NCI-H2227 (cell line): Measurements from ENCODE around the gene TPM2.

Experiments used
- DNase-seq: peaks from one replicate; lab custom pipeline; 2025; ENCODE audit not compliant: unreplicated experiment; lab: John Stamatoyannopoulos, UW

Gene TPM2

DNA sequence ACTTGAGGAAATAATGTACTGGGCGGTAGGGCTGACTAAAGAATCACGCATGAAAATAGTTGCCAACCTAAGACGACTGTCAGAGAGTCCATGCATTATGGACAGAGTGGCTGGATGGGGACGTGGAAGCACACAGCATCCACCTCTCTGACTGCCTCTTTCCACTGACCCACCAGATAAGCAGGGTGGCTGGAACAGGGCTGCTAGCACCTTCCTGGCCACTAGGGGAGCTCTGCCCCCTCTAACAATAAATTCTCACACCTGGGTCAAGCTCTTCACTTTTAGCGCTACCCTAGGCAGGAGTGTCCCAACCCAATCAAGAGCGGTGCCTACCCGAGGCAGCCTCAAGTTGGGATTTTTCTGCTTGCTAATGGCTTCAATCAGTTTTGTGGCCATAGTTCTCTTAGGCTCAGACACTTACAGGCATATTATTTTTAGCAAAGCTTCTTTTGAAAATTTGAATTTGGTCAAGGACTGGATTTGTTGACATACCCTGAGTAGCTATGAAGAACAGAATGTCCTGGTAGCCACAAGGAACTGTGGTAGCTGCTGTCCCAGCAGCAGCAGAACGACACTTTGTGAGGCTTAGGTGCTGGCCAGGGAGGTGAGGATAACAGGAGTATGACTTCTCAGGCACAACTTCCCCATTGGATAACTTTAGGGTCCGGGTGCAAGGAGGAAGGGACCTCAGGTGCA lies 6.9 kb upstream of the TPM2 start:
- DNase-seq: peak; percentile 21

DNA sequence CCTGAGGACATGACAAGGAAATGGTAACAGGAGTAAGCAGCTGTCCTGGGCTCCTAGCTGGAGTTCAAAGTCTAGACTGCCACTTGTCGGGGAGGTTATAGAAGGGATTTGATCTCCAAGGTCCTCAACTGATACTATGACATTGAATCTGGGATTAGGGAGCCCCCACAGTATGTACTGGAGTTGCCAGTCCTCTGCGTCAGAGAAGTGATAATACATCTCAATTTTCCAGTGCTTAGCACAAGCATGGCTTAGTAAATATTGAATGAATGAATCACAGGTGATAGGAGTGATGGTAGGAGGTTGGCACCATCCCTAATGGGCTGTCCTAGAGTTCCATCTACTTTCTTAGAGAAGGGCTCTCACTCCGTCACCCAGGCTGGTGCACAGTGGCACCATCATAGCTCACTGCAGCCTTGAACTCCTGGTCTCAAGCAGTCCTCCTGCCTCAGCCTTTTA lies 6.2 kb upstream of the TPM2 start:
- no peak for DNase-seq

DNA sequence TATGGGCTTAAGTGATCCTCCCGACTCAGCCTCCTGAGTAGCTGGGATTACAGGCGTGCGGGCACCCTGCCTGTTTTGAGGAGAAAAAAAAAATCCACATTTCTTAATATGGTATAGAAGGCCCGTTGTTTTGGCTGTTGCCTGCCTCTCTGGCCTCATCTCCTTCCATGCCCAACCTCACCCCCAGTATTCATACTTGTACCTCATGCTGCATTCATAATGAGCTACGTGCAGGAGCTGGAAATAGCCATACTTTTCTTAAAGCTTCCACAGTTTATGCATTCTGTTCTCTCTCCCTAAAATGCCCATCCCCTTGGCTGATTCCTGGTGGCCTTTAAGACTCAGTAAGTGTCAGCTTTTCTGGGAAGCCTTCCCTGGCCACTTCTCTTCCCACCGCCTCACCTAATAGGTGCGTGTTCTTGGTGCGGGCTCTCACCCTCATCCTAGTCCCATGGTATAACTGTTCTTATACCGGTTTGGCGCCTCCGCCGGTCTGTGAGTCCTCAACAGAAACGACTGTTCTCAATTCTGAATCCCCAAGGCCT lies 2.1 kb upstream of the TPM2 start:
- DNase-seq: no peak

DNA sequence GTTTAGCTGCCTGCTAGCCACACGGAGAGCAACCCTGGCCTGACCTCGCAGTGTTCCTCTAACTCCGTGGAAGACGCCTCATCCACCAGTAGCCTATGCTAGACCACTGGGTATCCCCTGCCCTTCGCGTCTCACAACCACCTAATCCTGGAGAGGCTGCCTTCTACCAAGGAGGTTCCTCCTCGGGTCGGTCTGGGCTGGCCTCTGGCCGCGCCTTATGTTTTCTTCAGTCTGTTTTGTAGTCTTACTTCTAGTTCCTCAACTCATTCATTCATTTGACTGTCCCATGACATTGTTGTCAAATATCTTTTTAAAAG lies 1.6 kb upstream of the TPM2 start:
- no peak for DNase-seq

DNA sequence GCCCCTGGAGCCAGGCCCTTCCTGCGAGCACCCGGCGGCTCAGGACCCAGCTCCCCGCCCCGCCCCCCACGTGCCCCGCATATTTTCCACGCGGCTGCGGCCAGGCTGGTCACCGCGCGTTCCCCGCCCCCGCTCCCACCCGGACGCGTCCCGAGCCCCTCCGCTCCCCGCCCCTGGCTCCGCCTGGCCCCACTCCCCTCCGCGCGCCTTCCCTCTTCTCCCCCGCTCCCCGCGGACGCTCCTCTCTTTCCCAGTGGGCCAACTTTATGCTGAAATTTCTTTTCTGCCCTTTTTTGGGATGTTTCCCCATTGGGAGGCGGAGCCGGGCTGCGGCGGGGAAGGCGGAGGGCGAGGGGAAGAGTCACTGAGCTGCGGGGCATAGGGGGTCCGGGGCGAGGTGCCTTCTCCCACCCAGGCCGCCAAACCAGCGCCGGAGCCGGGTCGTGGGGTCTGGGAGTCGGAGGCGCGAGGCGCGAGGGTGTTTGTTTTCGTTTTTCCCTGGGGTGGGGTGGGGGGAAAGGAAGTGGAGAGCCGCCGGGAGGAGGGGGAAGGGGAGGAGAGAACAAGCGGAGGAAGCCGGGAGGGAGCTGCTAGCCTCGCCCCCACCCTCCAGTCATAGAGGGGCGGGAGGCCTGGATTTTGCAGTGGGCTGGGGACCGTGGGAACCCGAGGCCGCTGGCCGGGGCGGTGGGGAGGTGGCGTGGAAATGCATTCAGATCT lies 1.0 kb upstream of the TPM2 start:
- peak; percentile 49 for DNase-seq

DNA sequence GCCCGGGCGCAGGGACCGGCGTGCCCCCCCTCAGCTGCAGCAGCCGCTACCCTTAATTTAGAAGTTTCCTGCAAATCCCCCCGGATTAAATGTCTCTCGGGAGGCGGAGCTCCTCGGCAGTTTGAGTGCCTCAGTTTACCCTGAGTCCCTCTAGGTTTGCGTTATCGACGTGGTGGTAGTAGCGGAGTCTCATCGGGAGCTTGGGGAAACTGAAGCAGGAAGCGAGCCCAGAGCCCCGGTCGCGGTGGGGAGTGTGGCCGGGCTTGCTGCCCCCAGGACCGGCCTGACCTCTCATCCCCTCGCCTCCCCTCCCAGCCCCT lies 529 bp upstream of the TPM2 start:
- no peak for DNase-seq

DNA sequence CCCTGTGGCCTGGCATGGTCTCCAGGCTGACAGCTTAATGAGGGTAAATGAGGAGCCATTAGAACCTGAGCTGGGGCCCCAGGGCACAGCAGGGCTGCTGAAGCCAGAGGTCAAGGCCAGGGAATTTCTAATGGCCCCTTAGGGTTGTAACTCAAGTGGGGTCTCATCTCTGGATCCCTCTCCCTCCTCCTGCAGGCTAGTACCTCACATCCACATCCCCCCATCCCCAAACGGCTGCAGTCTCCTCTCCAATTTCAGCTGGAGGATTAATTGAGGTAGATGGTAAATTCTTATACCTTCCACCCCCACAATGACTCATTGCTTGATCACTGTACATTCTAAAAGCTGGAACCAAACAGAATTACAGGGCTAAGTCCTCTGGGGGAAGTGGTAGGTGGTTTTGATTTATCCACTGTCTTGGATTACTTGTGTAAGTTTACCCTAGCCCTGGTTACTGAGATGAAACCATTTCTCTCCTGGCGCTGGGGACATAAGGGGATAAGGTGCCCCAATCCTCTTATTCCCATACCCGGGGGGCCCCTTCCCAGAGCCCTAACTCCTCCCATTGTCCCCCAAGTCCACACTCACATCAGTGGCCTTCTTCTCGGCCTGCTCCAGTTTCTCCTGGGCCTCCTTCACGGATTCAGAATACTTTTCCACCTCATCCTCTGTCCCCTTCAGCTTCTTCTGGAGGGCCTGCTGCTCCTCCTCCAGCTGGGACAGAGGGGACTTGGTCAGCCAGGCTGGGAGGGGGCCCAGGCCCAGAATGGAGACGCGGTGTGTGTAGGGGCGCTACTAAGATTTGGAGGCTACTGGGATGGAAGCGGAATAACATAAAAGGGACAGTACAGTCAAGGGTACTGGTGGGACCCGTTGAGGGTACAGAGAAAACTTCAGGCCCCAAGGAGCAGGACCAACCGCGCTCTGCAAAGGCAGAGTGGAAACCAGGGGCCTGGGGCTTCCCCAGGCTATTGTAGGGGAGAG lies 875 bp downstream of the TPM2 start:
- no peak for DNase-seq

DNA sequence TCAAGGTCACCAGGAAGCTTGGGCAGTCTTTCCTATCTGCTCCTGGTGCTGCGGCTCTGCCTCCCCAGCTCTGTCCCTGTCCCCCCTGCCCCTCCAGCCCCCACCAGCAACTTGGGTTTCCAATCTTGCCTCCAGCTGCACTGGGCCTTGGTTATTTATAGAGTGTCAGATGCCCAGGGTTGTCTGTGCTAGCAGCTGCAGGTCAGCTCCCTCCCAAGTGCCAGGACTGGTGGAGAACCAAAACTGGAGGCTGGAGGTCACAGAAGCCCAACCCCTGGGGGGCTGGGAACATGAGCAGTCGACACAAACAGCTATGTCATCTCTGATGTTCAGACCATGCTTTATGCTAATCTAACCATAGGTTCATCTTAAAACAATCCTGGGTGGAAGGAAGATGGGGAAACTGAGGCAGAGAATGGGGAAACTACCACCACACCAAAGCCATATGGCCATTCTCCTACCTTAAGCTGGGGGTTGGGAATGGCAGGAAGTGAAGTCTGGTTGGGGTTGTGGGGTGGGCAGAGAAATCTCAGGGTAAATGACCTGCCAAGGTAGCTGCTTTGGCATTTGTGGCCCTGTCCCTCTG lies 1.7 kb downstream of the TPM2 start:
- DNase-seq: no peak

DNA sequence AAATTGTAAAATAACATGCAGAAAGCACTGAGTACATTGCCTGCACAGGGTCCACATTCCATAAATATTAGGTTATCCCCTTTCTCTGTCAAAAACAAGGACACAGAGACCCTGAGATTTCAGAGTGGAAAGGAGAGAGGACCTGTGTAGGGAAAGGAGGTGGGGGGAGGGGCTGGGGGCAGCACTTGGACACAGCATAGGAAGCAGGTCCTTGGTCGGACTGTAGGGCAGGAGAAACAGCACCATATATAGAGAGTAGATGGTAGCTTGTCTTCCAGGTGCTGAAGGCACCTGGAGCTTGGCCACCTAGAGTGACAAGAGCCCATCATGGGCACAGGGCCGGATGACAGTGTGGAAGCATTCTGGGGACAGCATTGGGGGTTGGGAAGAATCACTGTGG lies 2.4 kb downstream of the TPM2 start:
- no peak for DNase-seq

DNA sequence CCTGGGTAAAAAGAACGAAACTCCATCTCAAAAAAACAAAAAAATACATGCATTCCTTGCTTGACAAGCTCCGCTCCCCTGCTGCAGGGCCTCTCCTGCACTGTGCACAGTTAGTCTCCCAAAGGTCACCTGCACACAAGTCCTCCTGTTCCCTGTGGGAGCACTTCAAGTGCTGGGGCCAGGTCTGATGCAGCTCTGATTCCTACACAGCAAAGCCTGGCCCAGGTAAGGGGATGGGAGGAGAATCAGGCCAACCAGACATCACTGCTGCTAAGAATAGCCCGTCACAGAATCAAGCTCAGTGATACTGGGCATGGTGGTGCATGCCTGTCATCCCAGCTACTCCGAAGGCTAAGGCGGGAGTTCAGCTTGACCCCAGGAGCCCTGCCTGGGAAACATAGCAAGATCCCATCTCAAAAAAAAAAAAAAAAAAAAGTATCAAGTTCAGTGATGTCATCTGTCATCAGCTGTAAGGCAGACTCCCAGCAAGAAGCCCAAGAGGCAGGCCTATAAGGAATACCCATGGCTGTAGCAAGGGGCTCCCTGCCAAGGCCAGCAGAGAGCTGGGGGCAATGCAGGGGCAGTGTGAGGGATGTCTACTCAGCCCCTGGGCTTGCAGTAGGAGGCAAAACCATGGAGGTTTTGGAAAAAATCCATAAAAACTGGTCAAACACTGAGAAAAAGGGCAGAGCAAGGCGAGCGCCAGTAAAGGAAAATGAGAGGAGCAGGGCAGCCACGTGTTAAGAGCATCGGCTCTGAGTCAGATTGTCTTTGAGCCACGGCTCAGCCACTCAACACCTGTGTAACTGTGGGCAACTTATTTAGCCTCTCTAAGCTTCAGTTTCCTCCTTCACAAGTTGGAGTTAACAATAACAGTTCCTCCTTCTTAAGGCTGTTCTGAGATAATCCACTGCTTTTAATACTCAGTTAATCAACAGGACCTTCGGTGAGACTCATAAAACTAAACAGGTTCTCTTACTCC lies 3.2 kb downstream of the TPM2 start:
- no peak for DNase-seq

DNA sequence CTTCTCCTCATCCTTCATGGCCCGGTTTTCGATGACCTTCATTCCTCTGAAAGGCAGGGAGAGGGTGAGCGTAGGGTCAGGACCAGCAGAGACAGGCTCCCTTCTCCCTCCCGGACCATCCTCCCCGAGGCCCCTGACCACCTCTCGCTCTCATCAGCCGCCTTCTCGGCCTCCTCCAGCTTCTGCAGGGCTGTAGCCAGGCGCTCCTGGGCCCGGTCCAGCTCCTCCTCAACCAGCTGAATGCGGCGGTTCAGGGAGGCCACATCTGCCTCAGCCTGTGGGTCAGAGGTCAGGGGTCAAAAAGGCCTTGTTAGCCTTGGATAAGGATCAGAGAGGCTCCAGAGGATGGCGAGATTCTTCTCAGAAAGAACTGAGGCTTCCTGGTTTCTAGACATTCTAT lies 4.2 kb downstream of the TPM2 start:
- no peak for DNase-seq

DNA sequence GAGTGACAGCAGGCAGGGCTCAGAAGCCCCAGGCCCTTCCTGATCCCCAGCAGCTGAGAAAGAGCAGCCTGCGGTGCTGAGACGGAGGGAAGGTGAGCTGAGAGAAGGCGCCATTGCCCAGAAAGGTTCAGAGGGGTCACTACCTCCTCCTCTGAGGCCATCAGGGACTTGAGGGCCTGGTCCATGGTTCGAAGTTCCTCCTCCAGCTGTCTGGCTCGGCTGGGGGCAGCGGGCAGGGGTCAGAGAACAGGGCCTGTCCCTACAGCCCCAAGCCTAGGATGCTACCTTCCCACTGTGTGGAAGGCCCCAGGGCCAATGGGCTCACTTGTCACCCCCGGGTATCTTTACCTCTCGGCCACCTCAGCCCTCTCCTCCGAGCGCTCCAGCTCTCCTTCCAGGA lies 4.8 kb downstream of the TPM2 start:
- no peak for DNase-seq

DNA sequence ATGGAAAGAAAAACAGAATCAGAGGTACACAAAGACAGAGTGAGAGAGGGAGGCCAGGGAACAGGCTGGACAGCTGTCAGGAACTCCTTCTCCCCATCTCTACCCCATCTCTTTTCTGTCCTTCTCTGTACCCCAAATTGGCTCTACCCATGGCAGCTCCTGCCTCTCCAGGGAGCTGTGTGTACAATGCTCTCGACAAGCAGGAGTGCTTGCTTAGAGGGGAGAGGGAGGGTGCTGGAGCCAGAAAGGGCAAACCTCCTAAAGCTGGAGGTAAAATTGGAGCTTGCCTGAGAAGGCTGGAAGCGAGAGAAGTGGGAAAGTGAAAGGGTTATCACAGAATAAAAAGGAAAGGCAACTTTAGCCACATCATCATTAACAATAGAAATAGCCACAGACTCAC lies 6.4 kb downstream of the TPM2 start:
- no peak for DNase-seq

DNA sequence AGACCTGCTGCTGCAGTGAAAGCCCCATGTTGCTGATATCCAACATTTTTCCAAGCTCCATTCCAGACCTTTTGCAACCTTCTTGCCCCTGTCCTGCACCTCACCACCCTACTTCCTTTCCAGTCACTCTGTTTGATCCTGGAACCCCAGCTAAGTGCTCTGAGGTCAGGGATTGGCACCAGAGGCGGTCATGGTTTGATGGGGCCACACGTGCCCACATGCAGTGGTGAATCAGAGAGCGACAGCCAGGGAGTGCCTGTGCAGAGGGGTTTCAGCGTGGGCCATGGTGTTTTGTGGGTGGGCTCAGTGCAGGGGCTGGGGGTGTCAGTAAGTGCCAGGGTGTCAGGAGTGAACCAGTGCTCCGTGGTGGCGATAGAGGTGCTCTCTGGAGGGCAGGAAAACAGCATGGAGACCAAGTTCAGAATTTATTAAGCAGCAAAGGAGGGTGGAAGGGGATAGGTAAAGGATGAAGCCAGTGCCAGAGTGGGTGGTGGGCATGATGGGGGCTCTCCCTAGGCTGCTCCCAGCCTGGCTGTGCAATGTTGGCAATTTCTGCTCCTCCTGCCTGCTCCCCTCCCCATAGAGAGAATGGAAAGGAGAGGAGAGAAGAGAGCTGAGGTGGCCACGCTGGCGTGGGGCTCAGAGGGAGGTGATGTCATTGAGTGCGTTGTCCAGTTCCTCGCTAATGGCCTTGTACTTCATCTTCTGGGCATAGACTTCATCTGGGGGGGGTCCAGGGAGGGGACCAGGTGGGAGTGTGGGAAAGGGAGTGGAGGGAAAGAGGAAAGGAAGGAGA lies 7.0 kb downstream of the TPM2 start:
- no peak for DNase-seq

DNA sequence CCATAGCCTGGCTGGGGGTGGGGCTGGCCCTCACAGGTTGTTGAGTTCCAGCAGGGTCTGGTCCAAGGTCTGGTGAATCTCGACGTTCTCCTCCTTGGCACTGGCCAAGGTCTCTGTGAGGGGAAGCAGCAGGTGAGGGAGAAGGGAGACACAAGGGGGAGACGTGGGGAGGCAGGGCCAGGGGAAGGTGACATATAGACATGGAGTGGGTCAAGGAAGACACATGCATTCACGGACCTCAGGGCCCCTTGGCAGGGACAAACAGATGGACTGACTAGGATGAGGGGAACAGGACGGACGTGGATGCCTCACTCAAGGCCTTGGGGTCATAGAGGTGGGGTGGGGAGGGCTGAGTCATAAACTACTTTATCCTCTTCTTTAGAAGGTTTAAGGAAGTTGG lies 7.7 kb downstream of the TPM2 start:
- no peak for DNase-seq

DNA sequence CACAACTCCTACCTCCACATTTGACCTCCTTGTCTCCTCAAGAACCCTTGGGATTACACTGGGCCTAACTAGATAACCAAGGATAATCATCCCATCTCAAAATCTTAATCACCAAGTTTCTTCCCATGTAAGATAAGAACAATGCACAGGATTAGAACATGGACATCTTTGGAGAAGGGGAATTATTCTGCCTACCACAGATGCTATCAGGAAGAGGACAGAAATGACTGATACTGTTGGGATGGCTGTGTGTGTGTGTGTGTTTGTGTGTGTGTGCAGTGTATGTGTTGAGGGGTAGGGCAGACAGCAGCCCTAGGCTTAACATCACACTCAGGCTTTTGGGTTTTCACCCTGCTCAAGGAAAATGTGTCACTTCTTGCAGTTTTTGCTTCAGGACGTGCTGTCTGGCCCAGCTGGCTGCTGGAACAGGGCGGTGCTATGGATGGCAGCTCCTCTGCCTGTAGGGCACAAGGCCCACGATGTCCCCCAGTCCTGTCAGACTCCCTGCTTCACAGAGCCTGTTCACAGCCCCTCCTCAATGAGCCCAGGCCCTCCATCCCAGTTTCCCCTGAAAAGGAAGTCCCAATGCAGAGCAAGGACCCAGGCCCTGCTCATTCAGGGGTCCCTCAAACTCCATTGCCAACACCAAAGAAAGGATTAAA lies 8.3 kb downstream of the TPM2 start:
- no peak for DNase-seq

DNA sequence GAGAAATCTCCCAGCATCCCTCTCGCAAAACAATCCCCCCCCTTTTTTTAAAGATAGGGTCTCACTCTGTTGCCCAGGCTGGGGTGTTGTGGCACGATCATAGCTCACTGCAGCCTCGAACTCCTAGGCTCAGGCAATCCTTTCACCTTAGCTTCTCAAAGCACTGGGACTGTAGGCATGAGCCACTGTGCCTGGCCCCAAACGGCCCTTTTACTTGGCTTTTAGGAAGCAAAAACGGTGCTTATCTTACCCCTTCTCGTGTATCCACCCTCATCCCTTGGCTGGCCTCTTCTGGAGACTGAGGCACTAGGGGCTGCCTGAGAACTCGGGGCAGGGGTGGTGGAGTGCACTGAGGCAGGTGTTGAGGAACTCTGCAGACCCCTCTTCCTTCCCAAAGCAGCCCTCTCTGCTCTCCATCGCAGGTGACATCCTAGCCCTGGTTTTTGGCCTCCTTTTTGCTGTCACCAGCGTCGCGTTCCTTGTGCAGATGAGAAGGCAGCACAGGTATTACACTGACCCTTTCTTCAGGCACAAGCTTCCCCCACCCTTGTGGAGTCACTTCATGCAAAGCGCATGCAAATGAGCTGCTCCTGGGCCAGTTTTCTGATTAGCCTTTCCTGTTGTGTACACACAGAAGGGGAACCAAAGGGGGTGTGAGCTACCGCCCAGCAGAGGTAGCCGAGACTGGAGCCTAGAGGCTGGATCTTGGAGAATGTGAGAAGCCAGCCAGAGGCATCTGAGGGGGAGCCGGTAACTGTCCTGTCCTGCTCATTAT lies 9.2 kb downstream of the TPM2 start:
- DNase-seq: no peak

DNA sequence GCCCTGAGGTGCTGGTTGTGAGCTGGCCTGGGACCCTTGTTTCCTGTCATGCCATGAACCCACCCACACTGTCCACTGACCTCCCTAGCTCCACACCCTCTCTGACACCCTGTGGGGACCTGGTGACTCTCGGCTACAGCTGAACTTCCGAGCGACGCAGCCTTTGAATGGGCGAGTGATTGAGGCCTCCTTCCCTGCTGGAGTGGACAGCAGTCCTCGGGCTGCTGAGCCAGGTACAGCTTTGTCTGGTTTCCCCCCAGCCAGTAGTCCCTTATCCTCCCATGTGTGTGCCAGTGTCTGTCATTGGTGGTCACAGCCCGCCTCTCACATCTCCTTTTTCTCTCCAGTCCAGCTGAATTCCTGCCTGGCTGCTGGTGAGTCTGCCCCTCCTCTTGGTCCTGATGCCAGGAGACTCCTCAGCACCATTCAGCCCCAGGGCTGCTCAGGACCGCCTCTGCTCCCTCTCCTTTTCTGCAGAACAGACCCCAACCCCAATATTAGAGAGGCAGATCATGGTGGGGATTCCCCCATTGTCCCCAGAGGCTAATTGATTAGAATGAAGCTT lies 9.9 kb downstream of the TPM2 start:
- DNase-seq: no peak
